Right lobe of liver (tissue), 4 donors: ENCODE data around the gene GRID1.

ENCODE experiments used
- POLR2A ChIP-seq: fragments of 450-650 bp; IDR thresholded peaks from one replicate; pipeline ENCODE4 v1.6.1; 2017; ENCODE audit warnings: antibody characterized with exemption, mild to moderate bottlenecking
- TF ChIP-seq, protein P1 (sequence below), 4 donors: fragments of 200-600 bp in 3 of 4; fragments of 450-650 bp in 1 of 4; IDR thresholded peaks; one replicate each; pipeline versions ENCODE4 v1.5.1 to v1.8.0; 2016 to 2022; ENCODE audit warnings: antibody characterized with exemption in 4 of 4, mild to moderate bottlenecking in 2 of 4
- donor health status: DM: no; HTN: no; CAD: no.
- donor health status: DM: no; HTN: no; CAD: no.
- donor health status: DM: no; HTN: yes; CAD: no.

DNA sequence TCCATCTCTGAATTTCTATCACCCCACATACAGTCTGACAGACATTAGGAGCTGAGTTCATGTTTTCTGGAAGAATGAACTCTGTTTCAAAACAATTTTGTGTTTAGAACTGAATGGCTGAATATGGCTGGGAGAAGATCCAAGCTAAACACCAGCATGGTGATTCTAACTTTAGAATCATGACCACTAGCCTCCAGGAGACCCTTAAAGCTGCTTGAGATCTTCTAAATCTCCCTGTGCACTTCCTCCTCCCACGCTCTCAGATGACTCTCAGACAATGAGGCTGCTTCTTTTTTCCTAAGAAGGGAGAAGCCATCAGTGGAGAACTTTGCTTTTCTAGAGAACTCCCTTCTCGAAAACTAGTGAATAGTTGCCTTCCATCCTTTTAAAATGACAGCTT is 711.2 kb downstream of the GRID1 start:
- TF ChIP-seq, protein P1, sequence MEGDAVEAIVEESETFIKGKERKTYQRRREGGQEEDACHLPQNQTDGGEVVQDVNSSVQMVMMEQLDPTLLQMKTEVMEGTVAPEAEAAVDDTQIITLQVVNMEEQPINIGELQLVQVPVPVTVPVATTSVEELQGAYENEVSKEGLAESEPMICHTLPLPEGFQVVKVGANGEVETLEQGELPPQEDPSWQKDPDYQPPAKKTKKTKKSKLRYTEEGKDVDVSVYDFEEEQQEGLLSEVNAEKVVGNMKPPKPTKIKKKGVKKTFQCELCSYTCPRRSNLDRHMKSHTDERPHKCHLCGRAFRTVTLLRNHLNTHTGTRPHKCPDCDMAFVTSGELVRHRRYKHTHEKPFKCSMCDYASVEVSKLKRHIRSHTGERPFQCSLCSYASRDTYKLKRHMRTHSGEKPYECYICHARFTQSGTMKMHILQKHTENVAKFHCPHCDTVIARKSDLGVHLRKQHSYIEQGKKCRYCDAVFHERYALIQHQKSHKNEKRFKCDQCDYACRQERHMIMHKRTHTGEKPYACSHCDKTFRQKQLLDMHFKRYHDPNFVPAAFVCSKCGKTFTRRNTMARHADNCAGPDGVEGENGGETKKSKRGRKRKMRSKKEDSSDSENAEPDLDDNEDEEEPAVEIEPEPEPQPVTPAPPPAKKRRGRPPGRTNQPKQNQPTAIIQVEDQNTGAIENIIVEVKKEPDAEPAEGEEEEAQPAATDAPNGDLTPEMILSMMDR (IDR thresholded peaks at IDR 0.05): no peak
- TF ChIP-seq POLR2A: no peak
